Psoas muscle (tissue), 8 donors: Measurements from ENCODE around the gene CHCHD3. TPM values are rescaled to one million over a fixed set of nuclear protein-coding genes. Genes with fewer than 3 reads are reported as not detected.
A peak's percentile ranks its signal among the peaks of the same experiment; 100 is the strongest.

ENCODE experiments used
- ATAC-seq, 4 donors: fragments of 200-7000 bp; cut with Tn5 transposase; one replicate each; pipeline ENCODE4 v1.9.1; 2020; ENCODE audit warnings: moderate library complexity in 3 of 4, mild to moderate bottlenecking in 2 of 4
- DNase-seq, 2 donors: peaks; one replicate each; pipeline ENCODE4 v3.0.0-alpha.2; 2020
- H3K27ac ChIP-seq: fragments of 200-600 bp; one replicate; pipeline ENCODE4 v1.8.0; 2022
- H3K27me3 ChIP-seq, 3 donors: fragments of 200-600 bp in 1 of 3; one replicate each; pipeline versions ENCODE4 v1.6.1 to v1.8.0; 2013 to 2022; ENCODE audit warnings: low read length in 2 of 3, mild to moderate bottlenecking in 2 of 3, moderate library complexity in 1 of 3; ENCODE audit not compliant: insufficient read depth in 3 of 3
- H3K36me3 ChIP-seq, 2 donors: fragments of 200-600 bp in 1 of 2; one replicate each; pipeline versions ENCODE4 v1.6.1 to v1.8.0; 2013 to 2022; ENCODE audit warnings: low read depth in 1 of 2, mild to moderate bottlenecking in 1 of 2, moderate library complexity in 1 of 2; ENCODE audit not compliant: insufficient read depth in 1 of 2
- H3K4me1 ChIP-seq: fragments of 200-600 bp; one replicate; pipeline ENCODE4 v1.8.0; 2022
- H3K4me3 ChIP-seq: fragments of 200-600 bp; one replicate; pipeline ENCODE4 v1.8.0; 2022; ENCODE audit warnings: mild to moderate bottlenecking
- H3K9me3 ChIP-seq: fragments of 200-600 bp; one replicate; pipeline ENCODE4 v1.8.0; 2022
- WGBS, 3 donors: extraction: QIAGEN DNeasy Blood & Tissue Kit; methylation state at CpG; one replicate each; pipeline versions ENCODE4 v1.1.6 to v1.1.7; 2013; 5-methylcytosine and 5-hydroxymethylcytosine counted together
- intact Hi-C, 2 donors: fragments of 100-400 bp; cut with DNase I; formaldehyde crosslinking; loops; one replicate each; pipeline versions ENCODE4 v1.11.0 to v1.14.2; 2022
- polyA plus RNA-seq, 3 donors: library from polyadenylated mRNA; stranded (reverse); fragments of 200-250 nt; gene quantifications; one replicate each; pipeline ENCODE4 v1.2.3, GENCODE V29; 2013
- total RNA-seq, 4 donors: library from RNA; stranded (reverse); fragmentation: NEBNext Ultra II Directional in 2 of 4; extraction: Animal tissue kit (Norgen Biotek cat#: 25700) in 2 of 4; gene quantifications; one replicate each; pipeline versions ENCODE4 v1.2.1 to v1.2.4, GENCODE V29; 2021 to 2023
- TF ChIP-seq, protein P1 (sequence below): fragments of 200-600 bp; IDR thresholded peaks from one replicate; pipeline ENCODE4 v1.8.0; 2022; ENCODE audit warnings: antibody characterized with exemption
- donor health status: healthy with polysubstance abuse.
- donor health status: DM: no; HTN: no; CAD: no; lungs with moderate emphysema.
- donor health status: Bipolar disorder and iron deficiency.
- donor health status: healthy.
- donor health status: DM: yes; HTN: yes; CAD: no.
- donor health status: DM: no; HTN: no; CAD: no.
- donor health status: DM: no; HTN: no; CAD: no.
- donor health status: DM: yes; HTN: yes; CAD: no.

Gene CHCHD3
- total and polyA plus RNA-seq, 7 donors: 129 to 206 (median 184) TPM

DNA sequence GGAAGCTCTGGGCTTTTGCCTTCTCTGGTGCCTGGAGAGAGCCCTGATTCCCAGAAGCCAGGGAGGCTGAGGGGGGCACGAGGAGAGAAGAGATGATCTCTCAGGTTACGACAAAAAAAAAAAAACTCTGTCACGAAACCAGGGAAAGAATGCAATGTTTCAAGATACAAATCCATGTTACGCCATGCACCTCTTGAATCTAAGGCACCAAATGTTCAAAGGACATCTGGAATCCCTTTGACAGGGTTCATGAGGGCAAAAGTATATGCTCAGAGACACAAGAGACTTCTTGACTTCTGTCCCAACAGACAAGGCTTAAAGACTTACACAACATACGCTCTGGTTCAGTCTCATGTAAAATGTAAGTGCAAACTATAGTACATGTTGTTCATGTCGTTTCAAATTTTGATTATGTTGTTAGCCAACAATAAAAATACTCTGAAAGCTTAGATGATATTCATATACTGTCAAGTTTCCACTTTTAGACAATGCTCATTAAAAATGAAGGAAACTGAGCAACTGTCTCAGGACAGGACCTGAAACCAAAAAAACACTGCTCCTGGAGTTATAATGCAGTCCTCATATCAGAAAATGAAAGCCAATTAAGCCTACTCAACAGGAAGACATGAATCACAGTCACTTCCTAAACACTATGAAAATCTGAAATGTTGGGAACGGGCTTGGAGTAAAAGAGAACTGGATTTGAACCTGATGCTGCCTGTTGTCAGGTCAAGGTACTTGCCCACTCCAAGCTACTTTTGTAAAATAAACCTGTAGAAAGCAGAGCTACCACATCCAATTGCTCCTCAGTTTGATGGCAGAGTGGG, 72.3 kb downstream of the CHCHD3 start:
- intact Hi-C loops: no loop called here
- 60 to 78% (median 70%) methylated on average over 7 of the region's 7 CpGs for WGBS, 3 donors
- no peaks in the 10 kb centered on the region for H3K27me3 ChIP-seq
- peak in 2 of 4 donors; percentile 41 to 65 for ATAC-seq
- H3K9me3 ChIP-seq: no peaks in the 10 kb centered on the region
- no peak overlapping the region for H3K4me3 ChIP-seq
- no peaks in the 10 kb centered on the region for H3K36me3 ChIP-seq
- no peaks in the 10 kb centered on the region for H3K4me1 ChIP-seq
- H3K27ac ChIP-seq: no peak overlapping the region
- DNase-seq: no peak
- TF ChIP-seq, protein P1, sequence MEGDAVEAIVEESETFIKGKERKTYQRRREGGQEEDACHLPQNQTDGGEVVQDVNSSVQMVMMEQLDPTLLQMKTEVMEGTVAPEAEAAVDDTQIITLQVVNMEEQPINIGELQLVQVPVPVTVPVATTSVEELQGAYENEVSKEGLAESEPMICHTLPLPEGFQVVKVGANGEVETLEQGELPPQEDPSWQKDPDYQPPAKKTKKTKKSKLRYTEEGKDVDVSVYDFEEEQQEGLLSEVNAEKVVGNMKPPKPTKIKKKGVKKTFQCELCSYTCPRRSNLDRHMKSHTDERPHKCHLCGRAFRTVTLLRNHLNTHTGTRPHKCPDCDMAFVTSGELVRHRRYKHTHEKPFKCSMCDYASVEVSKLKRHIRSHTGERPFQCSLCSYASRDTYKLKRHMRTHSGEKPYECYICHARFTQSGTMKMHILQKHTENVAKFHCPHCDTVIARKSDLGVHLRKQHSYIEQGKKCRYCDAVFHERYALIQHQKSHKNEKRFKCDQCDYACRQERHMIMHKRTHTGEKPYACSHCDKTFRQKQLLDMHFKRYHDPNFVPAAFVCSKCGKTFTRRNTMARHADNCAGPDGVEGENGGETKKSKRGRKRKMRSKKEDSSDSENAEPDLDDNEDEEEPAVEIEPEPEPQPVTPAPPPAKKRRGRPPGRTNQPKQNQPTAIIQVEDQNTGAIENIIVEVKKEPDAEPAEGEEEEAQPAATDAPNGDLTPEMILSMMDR: no peak

DNA sequence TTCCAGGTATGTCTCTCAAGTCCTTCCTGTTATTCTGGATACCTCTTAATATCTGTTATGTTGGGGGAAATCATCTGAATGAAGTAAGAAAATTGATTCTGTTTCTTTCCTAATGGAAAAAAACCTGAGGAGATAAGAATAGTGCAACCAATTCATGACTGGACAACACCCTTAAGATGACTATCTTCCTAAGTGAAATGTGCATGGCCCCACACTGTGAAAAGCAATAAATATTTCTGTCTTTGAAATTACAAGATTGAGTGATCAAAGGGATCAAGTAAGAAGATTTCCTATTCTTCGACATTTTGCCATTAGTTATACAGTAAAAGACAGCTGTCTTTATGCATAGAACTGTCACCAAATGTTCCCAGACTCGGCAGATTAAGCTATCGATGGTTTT, 73.9 kb downstream of the CHCHD3 start:
- Histone ChIP-seq H3K36me3 (no peaks in the 10 kb centered on the region), H3K4me3 (no peak overlapping the region), H3K27ac (no peak overlapping the region), H3K4me1 (peaks cover 6% of the 10 kb centered on the region), H3K27me3 (no peaks in the 10 kb centered on the region), H3K9me3 (no peaks in the 10 kb centered on the region)
- intact Hi-C loops: no loop called here
- DNase-seq (no peak), ATAC-seq (no peak)
- TF ChIP-seq, protein P1: no peak
- WGBS, 3 donors: 61 to 70% (median 67%) methylated on average over 3 of the region's 3 CpGs

DNA sequence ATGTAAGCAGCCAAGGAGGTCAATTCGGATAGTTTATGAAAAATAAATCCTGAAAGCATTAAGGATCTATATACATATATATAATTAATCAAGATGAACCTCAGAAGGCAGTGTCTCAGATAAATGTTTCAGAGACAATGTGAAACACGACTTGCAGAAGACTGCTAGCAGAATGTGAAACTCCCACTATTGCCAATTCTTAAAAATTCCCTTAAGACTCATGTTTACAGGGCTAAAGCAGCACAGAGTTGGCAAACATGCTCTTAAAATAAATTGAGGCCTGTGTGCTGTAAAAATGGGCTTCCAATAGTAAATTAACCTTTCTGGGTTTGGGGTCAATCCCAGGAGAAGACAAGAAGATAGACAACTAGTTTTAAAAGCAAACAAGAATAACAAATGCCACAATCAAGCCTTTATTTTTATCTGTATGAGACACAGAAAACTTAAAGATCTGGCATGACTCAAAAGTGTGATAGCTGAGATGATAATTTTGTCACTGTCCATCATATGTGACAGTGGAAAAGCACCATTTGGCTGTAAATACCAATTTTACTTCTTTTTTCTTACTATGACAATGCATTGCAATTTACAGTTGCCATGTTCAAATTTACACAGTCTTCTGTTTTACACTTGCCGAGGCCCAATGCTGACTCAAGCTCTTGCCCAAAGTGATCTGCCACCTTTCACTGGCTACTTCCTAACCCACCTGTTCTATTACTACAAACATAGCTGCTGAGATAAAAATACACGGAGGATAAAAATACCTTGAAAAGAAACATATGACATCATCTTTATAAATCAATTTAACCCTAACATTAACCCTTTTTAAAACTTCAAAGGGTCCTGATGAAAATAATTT, 78.6 kb downstream of the CHCHD3 start:
- peaks cover 19% of the 10 kb centered on the region for H3K4me1 ChIP-seq
- 30 to 34% (median 33%) methylated on average over 4 of the region's 4 CpGs for WGBS, 3 donors
- H3K27me3 ChIP-seq: no peaks in the 10 kb centered on the region
- H3K9me3 ChIP-seq: no peaks in the 10 kb centered on the region
- DNase-seq (no peak), ATAC-seq (peak; percentile 73 to 85 (median 80))
- TF ChIP-seq, protein P1: no peak
- no peak overlapping the region for H3K4me3 ChIP-seq
- intact Hi-C loops: no loop called here
- peak overlapping the region; percentile 48 for H3K27ac ChIP-seq
- H3K36me3 ChIP-seq: no peaks in the 10 kb centered on the region

DNA sequence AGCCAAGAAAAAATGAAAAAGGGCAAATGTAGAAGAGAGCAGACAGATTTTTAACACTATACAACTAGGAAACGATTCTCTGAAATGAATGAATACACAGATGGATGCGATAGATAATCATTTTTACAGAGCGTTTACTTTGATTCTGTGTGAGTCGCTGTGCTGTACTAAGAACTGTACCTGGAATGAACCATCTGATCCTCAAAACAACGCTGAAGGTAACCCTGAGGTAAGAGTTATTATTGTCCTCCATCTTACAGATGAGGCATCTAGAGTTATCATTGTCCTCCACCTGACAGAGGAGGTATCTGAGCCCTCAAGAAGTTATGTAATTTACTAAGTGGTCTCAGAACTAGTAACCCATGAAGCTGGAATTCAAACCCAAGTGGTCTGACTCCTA, 80.2 kb downstream of the CHCHD3 start:
- intact Hi-C loops: no loop called here
- H3K27me3 ChIP-seq: no peaks in the 10 kb centered on the region
- ATAC-seq (no peak), DNase-seq (no peak)
- TF ChIP-seq, protein P1: no peak
- WGBS, 3 donors: 91 to 93% (median 92%) methylated on average over 5 of the region's 5 CpGs
- no peaks in the 10 kb centered on the region for H3K9me3 ChIP-seq
- H3K4me1 ChIP-seq: peaks cover 22% of the 10 kb centered on the region
- no peak overlapping the region for H3K27ac ChIP-seq
- H3K4me3 ChIP-seq: no peak overlapping the region
- H3K36me3 ChIP-seq: no peaks in the 10 kb centered on the region
